K562 (cell line): ENCODE results near the gene MAGEA4. TPM values are rescaled to one million over a fixed set of nuclear protein-coding genes. Genes with fewer than 3 reads are reported as not detected.

Experiments used
- BRD9 ChIP-seq: fragments of 450-650 bp; IDR thresholded peaks from 2 replicates; pipeline ENCODE4 v1.6.1; 2018; ENCODE audit warnings: low read depth; ENCODE audit not compliant: partially characterized antibody
- CC2D1A ChIP-seq: fragments of 450-650 bp; IDR thresholded peaks from 2 replicates; pipeline ENCODE4 v1.6.1; 2017; ENCODE audit warnings: mild to moderate bottlenecking
- CEBPG ChIP-seq, 3 experiments: fragments of 200-800 bp in 1 of 3; sonication (Bioruptor generic) in 1 of 3; sonication (generic) in 1 of 3; formaldehyde crosslinking in 1 of 3; IDR thresholded peaks in 2 of 3; conservative IDR thresholded peaks in 1 of 3; 2 replicates each; pipeline versions ENCODE4 v1.6.1 to v1.8.0; 2016 to 2022; ENCODE audit warnings: missing compliant biosample characterization in 2 of 3, missing genetic modification characterization in 2 of 3, mild to moderate bottlenecking in 1 of 3, missing genetic modification reagents in 1 of 3
- CHD4 ChIP-seq: fragments of 200-600 bp; sonication (generic); IDR thresholded peaks from 3 replicates; pipeline ENCODE4 v1.6.1; 2012; ENCODE audit warnings: low read depth, mild to moderate bottlenecking, mixed read lengths, low read length, inconsistent platforms; ENCODE audit not compliant: insufficient read depth, insufficient replicate concordance, poor library complexity, severe bottlenecking
- EHMT2 ChIP-seq: fragments of 450-650 bp; IDR thresholded peaks from 2 replicates; pipeline ENCODE4 v1.6.1; 2018; ENCODE audit warnings: antibody characterized with exemption
- FUS ChIP-seq: fragments of 200-400 bp; formaldehyde crosslinking; optimal IDR thresholded peaks from 2 replicates; pipeline ENCODE3; 2017; ENCODE audit warnings: low read depth, low read length
- HCFC1 ChIP-seq: IDR thresholded peaks from 2 replicates; pipeline ENCODE4 v1.6.1; 2012; ENCODE audit warnings: low read depth, low read length, improper control_type of control experiment
- ILK ChIP-seq: fragments of 450-650 bp; IDR thresholded peaks from 2 replicates; pipeline ENCODE4 v1.6.1; 2016; ENCODE audit warnings: missing genetic modification characterization, low read depth, mild to moderate bottlenecking, missing compliant biosample characterization, moderate library complexity, borderline replicate concordance
- KAT2B ChIP-seq: IDR thresholded peaks from one replicate; pipeline ENCODE4 v1.6.1; 2012; ENCODE audit warnings: low read depth, mild to moderate bottlenecking, control low read depth, inconsistent platforms, low read length, moderate library complexity
- LEF1 ChIP-seq: fragments of 450-650 bp; IDR thresholded peaks from 2 replicates; pipeline ENCODE4 v1.6.1; 2016; ENCODE audit warnings: mild to moderate bottlenecking
- NFE2 ChIP-seq: IDR thresholded peaks from 2 replicates; pipeline ENCODE4 v1.6.1; 2014; ENCODE audit warnings: antibody characterized with exemption, low read depth
- RFX5 ChIP-seq: IDR thresholded peaks from 2 replicates; pipeline ENCODE4 v1.6.1; 2011; ENCODE audit warnings: low read depth, mild to moderate bottlenecking, improper control_type of control experiment, low read length
- SETDB1 ChIP-seq: IDR thresholded peaks from one replicate; pipeline ENCODE4 v1.6.1; 2012; ENCODE audit warnings: low read length, control low read depth, inconsistent platforms
- U2AF2 ChIP-seq: fragments of 200-400 bp; formaldehyde crosslinking; optimal IDR thresholded peaks from 2 replicates; pipeline ENCODE3; 2017; ENCODE audit warnings: low read depth, mild to moderate bottlenecking, low read length
- XRCC5 ChIP-seq: fragments of 200-400 bp; formaldehyde crosslinking; IDR thresholded peaks from 2 replicates; pipeline ENCODE4 v1.6.1; 2017; ENCODE audit warnings: low read depth, mild to moderate bottlenecking, low read length
- ZNF134 ChIP-seq: fragments of 250-450 bp; sonication (Bioruptor Pico); conservative IDR thresholded peaks from 2 replicates; pipeline ENCODE4 v1.4.0; 2020
- ZNF253 ChIP-seq: fragments of 250-450 bp; sonication (Bioruptor Pico); conservative IDR thresholded peaks from 2 replicates; pipeline ENCODE4 v1.6.1; 2021; ENCODE audit warnings: mild to moderate bottlenecking
- polyA plus RNA-seq, 8 experiments: library from polyadenylated mRNA; depleted of rRNA in 4 of 8; stranded (reverse) in 5 of 8; unstranded in 3 of 8; fragments of >200 nt; fragmentation: Nextera tagmentation in 2 of 8; fragmentation: Illumina TruSeq in 1 of 8; extraction: Ambion mirVana in 2 of 8; extraction: Trizol in 1 of 8; gene quantifications; 2 replicates each; pipeline versions ENCODE4 v1.2.1 to v1.2.3, GENCODE V29; 2011 to 2014; ENCODE audit warnings: inconsistent platforms in 1 of 8, missing spikeins in 1 of 8
- total RNA-seq, 7 experiments: library from RNA; depleted of rRNA in 6 of 7; stranded (reverse); fragments of >200 nt in 6 of 7; fragmentation: Illumina TruSeq in 2 of 7; extraction: Trizol in 2 of 7; gene quantifications; 2 replicates each; pipeline versions ENCODE4 v1.2.1 to v1.2.3, GENCODE V29; 2011 to 2021; ENCODE audit warnings: low replicate concordance in 1 of 7
- TF ChIP-seq, protein P1 (sequence below): fragments of 200-600 bp; sonication (generic); IDR thresholded peaks from one replicate; pipeline ENCODE4 v1.6.1; 2012; ENCODE audit warnings: mild to moderate bottlenecking, low read depth, low read length, inconsistent platforms

MAGEA4 gene
- total and polyA plus RNA-seq, 9 of the 15 experiments (the other 6 are each of a cell fraction or from before 2014, with no cell fraction given): 0.42 to 1.9 (median 0.69) TPM

DNA sequence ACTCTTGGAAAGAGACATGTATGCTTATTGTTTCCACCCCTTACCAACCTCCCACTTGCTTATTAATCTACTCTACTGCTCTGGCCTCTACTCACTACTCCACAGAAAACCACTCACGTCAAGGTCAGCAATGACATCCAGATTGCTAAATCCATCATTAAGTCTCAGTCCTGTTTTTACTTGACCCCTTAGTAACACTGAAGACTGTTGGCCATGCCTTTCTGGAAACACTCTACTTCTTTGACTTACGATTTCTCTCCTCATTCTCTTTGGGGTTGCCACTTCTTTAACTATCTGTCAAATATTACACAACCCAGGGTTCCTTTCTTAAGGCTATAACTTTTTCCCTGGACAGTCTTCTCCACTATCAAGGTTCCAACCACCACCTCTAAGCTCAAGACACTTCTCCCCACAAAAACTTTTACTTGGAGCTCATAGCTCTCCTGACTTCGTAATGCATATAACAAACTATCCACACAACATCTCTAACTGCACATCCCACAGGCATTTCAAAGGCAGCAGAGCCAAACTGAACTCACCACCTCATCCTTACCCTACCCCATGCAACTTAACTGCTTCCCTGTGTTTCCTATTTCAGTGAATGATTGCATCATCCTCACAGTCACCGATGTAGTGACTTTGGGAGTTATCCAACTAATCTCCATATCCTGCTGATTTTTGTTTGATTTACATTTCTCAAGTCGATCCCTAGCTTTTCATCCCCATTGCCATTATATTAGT lies 15.8 kb upstream of the MAGEA4 start (continued):
- TF ChIP-seq, protein P1, sequence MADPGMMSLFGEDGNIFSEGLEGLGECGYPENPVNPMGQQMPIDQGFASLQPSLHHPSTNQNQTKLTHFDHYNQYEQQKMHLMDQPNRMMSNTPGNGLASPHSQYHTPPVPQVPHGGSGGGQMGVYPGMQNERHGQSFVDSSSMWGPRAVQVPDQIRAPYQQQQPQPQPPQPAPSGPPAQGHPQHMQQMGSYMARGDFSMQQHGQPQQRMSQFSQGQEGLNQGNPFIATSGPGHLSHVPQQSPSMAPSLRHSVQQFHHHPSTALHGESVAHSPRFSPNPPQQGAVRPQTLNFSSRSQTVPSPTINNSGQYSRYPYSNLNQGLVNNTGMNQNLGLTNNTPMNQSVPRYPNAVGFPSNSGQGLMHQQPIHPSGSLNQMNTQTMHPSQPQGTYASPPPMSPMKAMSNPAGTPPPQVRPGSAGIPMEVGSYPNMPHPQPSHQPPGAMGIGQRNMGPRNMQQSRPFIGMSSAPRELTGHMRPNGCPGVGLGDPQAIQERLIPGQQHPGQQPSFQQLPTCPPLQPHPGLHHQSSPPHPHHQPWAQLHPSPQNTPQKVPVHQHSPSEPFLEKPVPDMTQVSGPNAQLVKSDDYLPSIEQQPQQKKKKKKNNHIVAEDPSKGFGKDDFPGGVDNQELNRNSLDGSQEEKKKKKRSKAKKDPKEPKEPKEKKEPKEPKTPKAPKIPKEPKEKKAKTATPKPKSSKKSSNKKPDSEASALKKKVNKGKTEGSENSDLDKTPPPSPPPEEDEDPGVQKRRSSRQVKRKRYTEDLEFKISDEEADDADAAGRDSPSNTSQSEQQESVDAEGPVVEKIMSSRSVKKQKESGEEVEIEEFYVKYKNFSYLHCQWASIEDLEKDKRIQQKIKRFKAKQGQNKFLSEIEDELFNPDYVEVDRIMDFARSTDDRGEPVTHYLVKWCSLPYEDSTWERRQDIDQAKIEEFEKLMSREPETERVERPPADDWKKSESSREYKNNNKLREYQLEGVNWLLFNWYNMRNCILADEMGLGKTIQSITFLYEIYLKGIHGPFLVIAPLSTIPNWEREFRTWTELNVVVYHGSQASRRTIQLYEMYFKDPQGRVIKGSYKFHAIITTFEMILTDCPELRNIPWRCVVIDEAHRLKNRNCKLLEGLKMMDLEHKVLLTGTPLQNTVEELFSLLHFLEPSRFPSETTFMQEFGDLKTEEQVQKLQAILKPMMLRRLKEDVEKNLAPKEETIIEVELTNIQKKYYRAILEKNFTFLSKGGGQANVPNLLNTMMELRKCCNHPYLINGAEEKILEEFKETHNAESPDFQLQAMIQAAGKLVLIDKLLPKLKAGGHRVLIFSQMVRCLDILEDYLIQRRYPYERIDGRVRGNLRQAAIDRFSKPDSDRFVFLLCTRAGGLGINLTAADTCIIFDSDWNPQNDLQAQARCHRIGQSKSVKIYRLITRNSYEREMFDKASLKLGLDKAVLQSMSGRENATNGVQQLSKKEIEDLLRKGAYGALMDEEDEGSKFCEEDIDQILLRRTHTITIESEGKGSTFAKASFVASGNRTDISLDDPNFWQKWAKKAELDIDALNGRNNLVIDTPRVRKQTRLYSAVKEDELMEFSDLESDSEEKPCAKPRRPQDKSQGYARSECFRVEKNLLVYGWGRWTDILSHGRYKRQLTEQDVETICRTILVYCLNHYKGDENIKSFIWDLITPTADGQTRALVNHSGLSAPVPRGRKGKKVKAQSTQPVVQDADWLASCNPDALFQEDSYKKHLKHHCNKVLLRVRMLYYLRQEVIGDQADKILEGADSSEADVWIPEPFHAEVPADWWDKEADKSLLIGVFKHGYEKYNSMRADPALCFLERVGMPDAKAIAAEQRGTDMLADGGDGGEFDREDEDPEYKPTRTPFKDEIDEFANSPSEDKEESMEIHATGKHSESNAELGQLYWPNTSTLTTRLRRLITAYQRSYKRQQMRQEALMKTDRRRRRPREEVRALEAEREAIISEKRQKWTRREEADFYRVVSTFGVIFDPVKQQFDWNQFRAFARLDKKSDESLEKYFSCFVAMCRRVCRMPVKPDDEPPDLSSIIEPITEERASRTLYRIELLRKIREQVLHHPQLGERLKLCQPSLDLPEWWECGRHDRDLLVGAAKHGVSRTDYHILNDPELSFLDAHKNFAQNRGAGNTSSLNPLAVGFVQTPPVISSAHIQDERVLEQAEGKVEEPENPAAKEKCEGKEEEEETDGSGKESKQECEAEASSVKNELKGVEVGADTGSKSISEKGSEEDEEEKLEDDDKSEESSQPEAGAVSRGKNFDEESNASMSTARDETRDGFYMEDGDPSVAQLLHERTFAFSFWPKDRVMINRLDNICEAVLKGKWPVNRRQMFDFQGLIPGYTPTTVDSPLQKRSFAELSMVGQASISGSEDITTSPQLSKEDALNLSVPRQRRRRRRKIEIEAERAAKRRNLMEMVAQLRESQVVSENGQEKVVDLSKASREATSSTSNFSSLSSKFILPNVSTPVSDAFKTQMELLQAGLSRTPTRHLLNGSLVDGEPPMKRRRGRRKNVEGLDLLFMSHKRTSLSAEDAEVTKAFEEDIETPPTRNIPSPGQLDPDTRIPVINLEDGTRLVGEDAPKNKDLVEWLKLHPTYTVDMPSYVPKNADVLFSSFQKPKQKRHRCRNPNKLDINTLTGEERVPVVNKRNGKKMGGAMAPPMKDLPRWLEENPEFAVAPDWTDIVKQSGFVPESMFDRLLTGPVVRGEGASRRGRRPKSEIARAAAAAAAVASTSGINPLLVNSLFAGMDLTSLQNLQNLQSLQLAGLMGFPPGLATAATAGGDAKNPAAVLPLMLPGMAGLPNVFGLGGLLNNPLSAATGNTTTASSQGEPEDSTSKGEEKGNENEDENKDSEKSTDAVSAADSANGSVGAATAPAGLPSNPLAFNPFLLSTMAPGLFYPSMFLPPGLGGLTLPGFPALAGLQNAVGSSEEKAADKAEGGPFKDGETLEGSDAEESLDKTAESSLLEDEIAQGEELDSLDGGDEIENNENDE: no peak
- TF ChIP-seq CEBPG (CRISPR knock-in tag; IDR thresholded peaks at IDR 0.05) (peak; percentile 98), CEBPG (tag; conservative IDR thresholded peaks at IDR 0.05 in 1 of 2, IDR thresholded peaks at IDR 0.05 in 1 of 2) (peak; percentile 99 to 100), ILK (no peak), ZNF253 (CRISPR knock-in tag) (no peak), HCFC1 (no peak), LEF1 (0 out of 2 replicates have a peak, but pooled peaks have one; percentile 19), CC2D1A (no peak), CHD4 (no peak), EHMT2 (peak; percentile 82), NFE2 (no peak), BRD9 (peak; percentile 88), U2AF2 (no peak), FUS (no peak), RFX5 (no peak), KAT2B (no peak), XRCC5 (no peak), SETDB1 (no peak), ZNF134 (no peak)
